Peyer's patch (tissue), 4 donors: ENCODE data around the gene SOCS1.

Experiments
- POLR2A ChIP-seq, 2 donors: fragments of 450-650 bp; IDR thresholded peaks; one replicate each; pipeline ENCODE4 v1.5.1; 2017; ENCODE audit warnings: antibody characterized with exemption in 2 of 2, mild to moderate bottlenecking in 2 of 2, moderate library complexity in 2 of 2
- TF ChIP-seq, protein P1 (sequence below), 6 experiments: fragments of 450-650 bp in 4 of 6; fragments of 200-600 bp in 2 of 6; sonication (generic) in 1 of 6; IDR thresholded peaks; one replicate each; pipeline ENCODE4 v1.5.1; 2017 to 2019; ENCODE audit warnings: antibody characterized with exemption in 6 of 6, mild to moderate bottlenecking in 3 of 6, moderate library complexity in 1 of 6

DNA sequence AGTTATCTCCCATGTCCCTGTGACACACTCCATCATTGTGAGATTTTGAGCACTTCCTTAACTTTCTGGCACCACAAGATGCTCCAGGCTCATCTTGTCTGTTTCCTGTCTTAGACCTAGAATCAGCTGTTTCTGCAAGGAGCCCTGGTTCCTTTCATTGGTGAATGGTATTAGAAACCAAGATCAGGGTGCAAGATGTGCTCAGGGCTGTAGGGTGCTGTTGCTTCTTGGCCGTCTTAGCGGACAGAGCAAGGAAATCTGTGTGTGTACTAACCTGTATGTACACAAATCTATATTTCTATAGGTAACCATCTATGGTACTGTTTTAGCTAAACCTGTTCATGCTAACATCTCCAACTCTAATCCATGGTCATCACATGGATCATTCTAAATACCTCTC is 33.2 kb upstream of the SOCS1 start:
- TF ChIP-seq, protein P1, sequence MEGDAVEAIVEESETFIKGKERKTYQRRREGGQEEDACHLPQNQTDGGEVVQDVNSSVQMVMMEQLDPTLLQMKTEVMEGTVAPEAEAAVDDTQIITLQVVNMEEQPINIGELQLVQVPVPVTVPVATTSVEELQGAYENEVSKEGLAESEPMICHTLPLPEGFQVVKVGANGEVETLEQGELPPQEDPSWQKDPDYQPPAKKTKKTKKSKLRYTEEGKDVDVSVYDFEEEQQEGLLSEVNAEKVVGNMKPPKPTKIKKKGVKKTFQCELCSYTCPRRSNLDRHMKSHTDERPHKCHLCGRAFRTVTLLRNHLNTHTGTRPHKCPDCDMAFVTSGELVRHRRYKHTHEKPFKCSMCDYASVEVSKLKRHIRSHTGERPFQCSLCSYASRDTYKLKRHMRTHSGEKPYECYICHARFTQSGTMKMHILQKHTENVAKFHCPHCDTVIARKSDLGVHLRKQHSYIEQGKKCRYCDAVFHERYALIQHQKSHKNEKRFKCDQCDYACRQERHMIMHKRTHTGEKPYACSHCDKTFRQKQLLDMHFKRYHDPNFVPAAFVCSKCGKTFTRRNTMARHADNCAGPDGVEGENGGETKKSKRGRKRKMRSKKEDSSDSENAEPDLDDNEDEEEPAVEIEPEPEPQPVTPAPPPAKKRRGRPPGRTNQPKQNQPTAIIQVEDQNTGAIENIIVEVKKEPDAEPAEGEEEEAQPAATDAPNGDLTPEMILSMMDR (IDR thresholded peaks at IDR 0.05) = no peak
- no peak for TF ChIP-seq POLR2A (IDR thresholded peaks at IDR 0.05)
